Measurements from ENCODE around the gene SLC16A13. TPM values are rescaled to one million over a fixed set of nuclear protein-coding genes. Genes with fewer than 3 reads are reported as not detected.

Gene SLC16A13
- total and polyA plus RNA-seq, 9 donors = 0.12 to 2.8 (median 1.2) TPM

- Histone ChIP-seq H3K9me3 (peaks cover 0 to 9% of the 10 kb centered on the region in 2 donors), H3K4me1 (ENCODE audit: insufficient read depth) (no peaks in the 10 kb centered on the region), H3K36me3 (no peaks in the 10 kb centered on the region), H3K27ac (no peak overlapping the region), H3K27me3 (no peaks in the 10 kb centered on the region), H3K4me3 (no peak overlapping the region)
- TF ChIP-seq EP300 (IDR thresholded peaks at IDR 0.05) = no peak
- TF ChIP-seq POLR2A (IDR thresholded peaks at IDR 0.05) = no peak
- no peak for TF ChIP-seq CTCF (IDR thresholded peaks at IDR 0.05)
- intact Hi-C loops (cut with DNase I) = no loop called here
- 71 to 85% (median 80%) methylated on average over 3 of the region's 3 CpGs for WGBS, 3 donors
- no peak for DNase-seq
These were observed 34.9 kb downstream of the SLC16A13 start for GRCh38 chr17:7070712-7071111.

DNA sequence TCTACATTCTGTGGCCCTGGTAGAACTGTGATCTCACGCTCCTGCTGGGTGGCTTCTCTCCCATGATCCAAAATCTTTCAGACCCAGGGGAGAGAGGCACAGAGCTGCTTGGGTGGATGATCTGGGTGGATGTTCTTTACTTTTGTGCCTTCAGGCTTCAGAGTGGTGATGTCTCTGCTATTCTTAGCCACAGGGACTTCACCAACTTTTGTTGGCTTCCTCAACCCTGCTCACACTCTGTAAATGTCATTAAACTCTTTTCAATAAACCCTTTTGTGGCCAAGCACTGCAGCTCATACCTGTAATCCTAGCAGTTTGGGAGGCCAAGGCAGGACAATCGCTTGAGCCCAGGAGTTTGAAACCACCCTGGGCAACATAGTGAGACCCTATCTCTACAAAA is 36.6 kb downstream of the SLC16A13 start:
- no peak for DNase-seq
- no peaks in the 10 kb centered on the region for H3K36me3 ChIP-seq
- no peaks in the 10 kb centered on the region for H3K27me3 ChIP-seq
- H3K4me3 ChIP-seq = no peak overlapping the region
- intact Hi-C loops (cut with DNase I) = no loop called here
- H3K27ac ChIP-seq = no peak overlapping the region
- WGBS, 3 donors = 84 to 88% (median 88%) methylated on average over 2 of the region's 2 CpGs
- TF ChIP-seq CTCF (IDR thresholded peaks at IDR 0.05) (no peak), EP300 (IDR thresholded peaks at IDR 0.05) (no peak), POLR2A (IDR thresholded peaks at IDR 0.05) (no peak)
- H3K9me3 ChIP-seq = peaks cover 0 to 9% of the 10 kb centered on the region in 2 donors
- H3K4me1 ChIP-seq (ENCODE audit: insufficient read depth) = no peaks in the 10 kb centered on the region

- no peaks in the 10 kb centered on the region for H3K9me3 ChIP-seq
- no peaks in the 10 kb centered on the region for H3K4me1 ChIP-seq (ENCODE audit: insufficient read depth)
- H3K27me3 ChIP-seq = no peaks in the 10 kb centered on the region
- no peaks in the 10 kb centered on the region for H3K36me3 ChIP-seq
- TF ChIP-seq POLR2A (IDR thresholded peaks at IDR 0.05) = no peak
- no peak for TF ChIP-seq EP300 (IDR thresholded peaks at IDR 0.05)
- no peak for TF ChIP-seq CTCF (IDR thresholded peaks at IDR 0.05)
- 78 to 81% (median 79%) methylated on average over 14 of the region's 14 CpGs for WGBS, 3 donors
- no peak overlapping the region for H3K27ac ChIP-seq
- DNase-seq = no peak
- intact Hi-C loops (cut with DNase I) = no loop called here
- no peak overlapping the region for H3K4me3 ChIP-seq
These were observed 39.1 kb downstream of the SLC16A13 start for GRCh38 chr17:7074931-7075330.

- no peak for DNase-seq
- no peak for TF ChIP-seq EP300 (IDR thresholded peaks at IDR 0.05)
- no peak for TF ChIP-seq POLR2A (IDR thresholded peaks at IDR 0.05)
- TF ChIP-seq CTCF (IDR thresholded peaks at IDR 0.05) = no peak
These were observed 42.2 kb downstream of the SLC16A13 start for GRCh38 chr17:7077911-7078546.

More at GRCh38 chr17:7077911-7078546, 42.2 kb downstream of the SLC16A13 start:
- H3K9me3 ChIP-seq = no peaks in the 10 kb centered on the region
- H3K27me3 ChIP-seq = no peaks in the 10 kb centered on the region
- H3K27ac ChIP-seq = no peak overlapping the region
- no peak overlapping the region for H3K4me3 ChIP-seq
- H3K4me1 ChIP-seq (ENCODE audit: insufficient read depth) = no peaks in the 10 kb centered on the region
- intact Hi-C loops (cut with DNase I) = no loop called here
- WGBS, 3 donors = 81 to 88% (median 83%) methylated on average over 7 of the region's 7 CpGs
- H3K36me3 ChIP-seq = no peaks in the 10 kb centered on the region

Data from ovary (tissue), 9 donors.